Neutrophil (primary cell): Measurements from ENCODE around the gene PRR15.
A peak's percentile ranks its signal among the peaks of the same experiment; 100 is the strongest.
"Not testable (repeated sequence)": the region's sequence is repeated elsewhere in the genome, so short reads cannot be mapped to it uniquely, and the experiment has no call there.

Source experiments
- H3K27ac ChIP-seq: fragments of 200-600 bp; sonication (generic); 2 replicates; pipeline ENCODE4 v1.5.1; 2016; ENCODE audit warnings: mild to moderate bottlenecking, moderate library complexity
- H3K27me3 ChIP-seq: fragments of 200-600 bp; sonication (generic); 2 replicates; pipeline ENCODE4 v1.6.0; 2016; ENCODE audit warnings: mild to moderate bottlenecking
- H3K36me3 ChIP-seq: fragments of 200-600 bp; sonication (generic); 2 replicates; pipeline ENCODE4 v1.5.1; 2017
- H3K4me1 ChIP-seq, 2 experiments: fragments of 200-600 bp in 1 of 2; sonication (generic) in 1 of 2; 1 replicate in 1 of 2; 2 replicates in 1 of 2; pipeline versions ENCODE4 v1.5.1 to v1.6.1; 2013 to 2016; ENCODE audit warnings: low read depth in 1 of 2, low read length in 1 of 2, mild to moderate bottlenecking in 1 of 2, moderate library complexity in 1 of 2; ENCODE audit not compliant: control insufficient read depth in 1 of 2, insufficient read depth in 1 of 2
- H3K4me3 ChIP-seq, 2 experiments: fragments of 200-600 bp in 1 of 2; sonication (generic) in 1 of 2; 1 replicate in 1 of 2; 2 replicates in 1 of 2; pipeline ENCODE4 v1.5.1; 2013 to 2016; ENCODE audit warnings: low read depth in 1 of 2, low read length in 1 of 2, mild to moderate bottlenecking in 1 of 2, moderate library complexity in 1 of 2
- H3K9me3 ChIP-seq: fragments of 200-600 bp; sonication (generic); 2 replicates; pipeline ENCODE4 v1.5.1; 2016
- CTCF ChIP-seq: fragments of 200-600 bp; sonication (generic); IDR thresholded peaks from 2 replicates; pipeline ENCODE4 v1.5.1; 2016; ENCODE audit warnings: antibody characterized with exemption

PRR15 gene

GRCh38 chr7:29563590-29564495 lies at the start of gene PRR15:
Gene PRR15 (plus strand): TSS chr7:29563835. CDS start chr7:29566330, 2,495 bp downstream.
- Histone ChIP-seq H3K27me3 (peaks cover 92% of the 10 kb centered on the region), H3K4me1 (peaks cover 32 to 37% of the 10 kb centered on the region in 2 experiments), H3K36me3 (no peaks in the 10 kb centered on the region), H3K4me3 (peak within 1 kb of the TSS; percentile 33 to 53), H3K9me3 (no peaks in the 10 kb centered on the region), H3K27ac (no peak within 1 kb of the TSS)
- no peak for TF ChIP-seq CTCF

DNA sequence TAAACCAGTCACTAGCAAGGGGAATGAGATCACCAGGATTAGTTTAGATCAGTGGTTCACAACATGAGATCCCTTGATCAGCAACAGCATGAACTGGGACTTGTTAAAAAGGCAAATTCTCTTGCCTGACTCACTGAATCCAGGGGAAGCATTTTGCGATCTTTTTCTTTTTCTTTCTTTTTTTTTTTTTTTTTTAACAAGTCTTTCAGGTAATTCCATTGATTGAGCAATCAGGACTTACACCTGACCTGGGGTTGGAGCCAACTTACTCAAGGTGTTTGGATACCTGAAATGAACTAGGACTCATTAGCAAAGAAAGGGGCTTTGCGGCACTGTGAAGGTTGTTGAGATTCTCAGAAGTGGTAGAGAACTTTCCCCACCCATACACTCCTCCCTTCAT lies 47.1 kb upstream of the PRR15 start:
- no peak for TF ChIP-seq CTCF
- Histone ChIP-seq H3K9me3 (no peaks in the 10 kb centered on the region), H3K4me1 (no peaks in the 10 kb centered on the region), H3K4me3 (no peak overlapping the region), H3K27me3 (no peaks in the 10 kb centered on the region), H3K27ac (no peak overlapping the region), H3K36me3 (no peaks in the 10 kb centered on the region)

DNA sequence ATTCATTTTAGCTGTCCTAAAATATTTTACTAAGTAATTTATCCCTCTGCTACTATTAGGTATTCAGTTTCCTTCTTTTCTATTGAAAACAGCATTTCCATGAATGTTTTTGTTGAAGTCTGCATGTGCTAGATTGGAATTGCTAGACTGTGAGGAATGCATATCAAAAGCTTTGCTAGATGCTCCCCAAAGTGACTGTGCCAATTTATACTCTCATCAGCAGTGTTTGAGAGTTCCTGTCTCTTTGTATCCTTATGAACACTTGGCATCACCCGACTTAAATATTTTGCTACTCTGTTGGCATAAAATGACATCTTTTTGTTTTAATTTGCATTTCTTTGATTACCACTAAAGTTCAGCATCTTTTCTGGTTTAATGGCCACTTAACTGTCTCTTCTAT lies 45.0 kb upstream of the PRR15 start:
- no peaks in the 10 kb centered on the region for H3K9me3 ChIP-seq
- no peaks in the 10 kb centered on the region for H3K36me3 ChIP-seq
- TF ChIP-seq CTCF, result no peak
- H3K27ac ChIP-seq, result no peak overlapping the region
- no peaks in the 10 kb centered on the region for H3K27me3 ChIP-seq
- H3K4me1 ChIP-seq, result no peaks in the 10 kb centered on the region
- no peak overlapping the region for H3K4me3 ChIP-seq

DNA sequence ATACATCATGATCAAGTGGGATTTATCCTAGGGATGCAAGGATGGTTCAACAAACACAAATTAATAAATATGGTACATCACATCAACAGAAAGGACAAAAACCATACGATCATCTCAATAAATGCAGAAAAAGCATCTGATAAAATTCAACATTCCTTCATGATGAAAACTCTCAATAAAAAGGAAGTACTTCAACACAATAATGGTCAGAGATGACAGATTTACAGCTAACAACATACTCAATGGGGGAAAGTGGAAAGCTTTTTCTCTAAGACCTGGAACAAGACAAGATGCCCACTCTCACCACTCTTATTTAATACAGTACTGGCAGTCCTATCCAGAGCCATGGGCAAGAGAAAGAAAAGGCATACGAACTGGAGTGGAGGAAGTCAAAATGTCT lies 39.9 kb upstream of the PRR15 start:
- no peaks in the 10 kb centered on the region for H3K4me1 ChIP-seq
- no peak overlapping the region for H3K27ac ChIP-seq
- no peaks in the 10 kb centered on the region for H3K27me3 ChIP-seq
- H3K4me3 ChIP-seq, result no peak overlapping the region
- TF ChIP-seq CTCF, result no peak
- H3K9me3 ChIP-seq, result no peaks in the 10 kb centered on the region
- no peaks in the 10 kb centered on the region for H3K36me3 ChIP-seq

GRCh38 chr7:29527505-29528108 lies 36.0 kb upstream of the PRR15 start:
- Histone ChIP-seq H3K4me3 (no peak overlapping the region), H3K9me3 (no peaks in the 10 kb centered on the region), H3K27ac (no peak overlapping the region), H3K36me3 (no peaks in the 10 kb centered on the region), H3K4me1 (no peaks in the 10 kb centered on the region), H3K27me3 (no peaks in the 10 kb centered on the region)
- TF ChIP-seq CTCF, result no peak

- not testable (repeated sequence) for H3K4me3 ChIP-seq, H3K4me1 ChIP-seq, H3K27ac ChIP-seq, H3K27me3 ChIP-seq, H3K36me3 ChIP-seq, H3K9me3 ChIP-seq
These were observed 35.1 kb upstream of the PRR15 start for GRCh38 chr7:29528526-29528925.
